Kidney epithelial cell (primary cell): ENCODE results near the gene NTM. TPM values are rescaled to one million over a fixed set of nuclear protein-coding genes. Genes with fewer than 3 reads are reported as not detected.

Source experiments
- DNase-seq: peaks from one replicate; pipeline ENCODE4 v3.0.0-alpha.2; 2010; ENCODE audit warnings: low read depth
- H3K27me3 ChIP-seq: 2 replicates; pipeline ENCODE4 v1.6.0; 2011; ENCODE audit warnings: low read length; ENCODE audit not compliant: control insufficient read depth, insufficient read depth
- H3K36me3 ChIP-seq: 2 replicates; pipeline ENCODE4 v1.5.1; 2011; ENCODE audit warnings: low read length; ENCODE audit not compliant: control insufficient read depth, insufficient read depth
- H3K4me3 ChIP-seq: 2 replicates; pipeline ENCODE4 v1.5.1; 2011; ENCODE audit warnings: low read depth, mild to moderate bottlenecking, control low read depth, low read length
- total RNA-seq: library from RNA; depleted of rRNA; stranded (reverse); fragments of >200 nt; gene quantifications from 2 replicates; pipeline ENCODE4 v1.2.3, GENCODE V29; 2015
- TF ChIP-seq, protein P1 (sequence below): IDR thresholded peaks from 2 replicates; pipeline ENCODE4 v1.5.1; 2011; ENCODE audit warnings: mild to moderate bottlenecking, moderate library complexity, low read length, control low read depth, inconsistent platforms; ENCODE audit not compliant: insufficient read depth, poor library complexity, severe bottlenecking

The NTM gene
- total RNA-seq, 1 donor from 2014 or later, result 111 TPM

DNA sequence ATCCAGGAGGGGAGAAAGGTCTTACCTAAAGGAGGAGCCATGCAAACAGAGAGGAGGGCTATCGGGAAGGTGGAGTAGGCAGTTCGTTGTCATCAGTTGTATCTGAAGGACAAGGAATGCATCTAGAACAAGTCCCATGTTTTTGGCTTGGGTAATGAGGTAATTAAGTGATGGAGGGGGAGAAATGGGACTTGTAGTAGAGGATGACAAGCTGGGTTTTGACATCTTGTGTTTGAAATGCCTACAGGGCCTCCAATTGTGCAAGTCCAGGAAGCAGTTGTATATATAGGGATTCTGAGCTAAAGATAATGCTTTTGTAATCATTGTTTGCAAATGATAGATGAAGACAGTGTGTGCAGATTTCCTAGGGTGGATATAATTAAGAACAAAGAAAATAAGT, 622.8 kb downstream of the NTM start:
- Histone ChIP-seq H3K36me3 (no peaks in the 10 kb centered on the region), H3K27me3 (no peaks in the 10 kb centered on the region), H3K4me3 (no peak overlapping the region)
- no peak for DNase-seq
- TF ChIP-seq, protein P1, sequence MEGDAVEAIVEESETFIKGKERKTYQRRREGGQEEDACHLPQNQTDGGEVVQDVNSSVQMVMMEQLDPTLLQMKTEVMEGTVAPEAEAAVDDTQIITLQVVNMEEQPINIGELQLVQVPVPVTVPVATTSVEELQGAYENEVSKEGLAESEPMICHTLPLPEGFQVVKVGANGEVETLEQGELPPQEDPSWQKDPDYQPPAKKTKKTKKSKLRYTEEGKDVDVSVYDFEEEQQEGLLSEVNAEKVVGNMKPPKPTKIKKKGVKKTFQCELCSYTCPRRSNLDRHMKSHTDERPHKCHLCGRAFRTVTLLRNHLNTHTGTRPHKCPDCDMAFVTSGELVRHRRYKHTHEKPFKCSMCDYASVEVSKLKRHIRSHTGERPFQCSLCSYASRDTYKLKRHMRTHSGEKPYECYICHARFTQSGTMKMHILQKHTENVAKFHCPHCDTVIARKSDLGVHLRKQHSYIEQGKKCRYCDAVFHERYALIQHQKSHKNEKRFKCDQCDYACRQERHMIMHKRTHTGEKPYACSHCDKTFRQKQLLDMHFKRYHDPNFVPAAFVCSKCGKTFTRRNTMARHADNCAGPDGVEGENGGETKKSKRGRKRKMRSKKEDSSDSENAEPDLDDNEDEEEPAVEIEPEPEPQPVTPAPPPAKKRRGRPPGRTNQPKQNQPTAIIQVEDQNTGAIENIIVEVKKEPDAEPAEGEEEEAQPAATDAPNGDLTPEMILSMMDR, result no peak

DNA sequence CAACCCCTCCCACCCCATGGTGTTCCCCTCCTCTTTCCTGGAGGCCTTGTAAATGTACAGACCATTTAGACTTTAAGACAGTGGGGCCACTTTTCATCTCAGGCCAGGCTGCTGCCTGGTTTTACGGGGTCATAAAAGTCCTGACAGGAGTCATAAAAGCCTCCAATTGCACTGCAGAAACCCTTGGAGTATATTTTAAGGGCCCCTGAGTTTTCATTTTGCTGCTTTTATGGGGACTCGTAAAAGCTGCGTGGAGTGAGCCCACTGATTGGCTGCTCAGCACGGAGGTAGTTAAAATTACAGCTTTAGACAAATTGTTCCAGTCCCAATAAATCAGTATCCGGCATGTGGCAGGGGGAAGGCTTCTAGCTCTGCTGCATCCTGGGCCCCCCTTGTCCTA, 627.6 kb downstream of the NTM start:
- DNase-seq, result no peak
- Histone ChIP-seq H3K27me3 (no peaks in the 10 kb centered on the region), H3K36me3 (no peaks in the 10 kb centered on the region), H3K4me3 (no peak overlapping the region)
- TF ChIP-seq, protein P1, result no peak

- no peak for DNase-seq
- TF ChIP-seq, protein P1, result no peak
- H3K4me3 ChIP-seq, result no peak overlapping the region
- no peaks in the 10 kb centered on the region for H3K27me3 ChIP-seq
- no peaks in the 10 kb centered on the region for H3K36me3 ChIP-seq
These were observed 628.7 kb downstream of the NTM start for GRCh38 chr11:131999084-131999483.

- TF ChIP-seq, protein P1, result no peak
- H3K4me3 ChIP-seq, result no peak overlapping the region
- DNase-seq, result no peak
- H3K27me3 ChIP-seq, result no peaks in the 10 kb centered on the region
- no peaks in the 10 kb centered on the region for H3K36me3 ChIP-seq
These were observed 629.5 kb downstream of the NTM start for GRCh38 chr11:131999955-132000354.

- DNase-seq, result no peak
- Histone ChIP-seq H3K36me3 (no peaks in the 10 kb centered on the region), H3K27me3 (no peaks in the 10 kb centered on the region), H3K4me3 (no peak overlapping the region)
- TF ChIP-seq, protein P1, result no peak
These were observed 635.5 kb downstream of the NTM start for GRCh38 chr11:132005887-132006286.

DNA sequence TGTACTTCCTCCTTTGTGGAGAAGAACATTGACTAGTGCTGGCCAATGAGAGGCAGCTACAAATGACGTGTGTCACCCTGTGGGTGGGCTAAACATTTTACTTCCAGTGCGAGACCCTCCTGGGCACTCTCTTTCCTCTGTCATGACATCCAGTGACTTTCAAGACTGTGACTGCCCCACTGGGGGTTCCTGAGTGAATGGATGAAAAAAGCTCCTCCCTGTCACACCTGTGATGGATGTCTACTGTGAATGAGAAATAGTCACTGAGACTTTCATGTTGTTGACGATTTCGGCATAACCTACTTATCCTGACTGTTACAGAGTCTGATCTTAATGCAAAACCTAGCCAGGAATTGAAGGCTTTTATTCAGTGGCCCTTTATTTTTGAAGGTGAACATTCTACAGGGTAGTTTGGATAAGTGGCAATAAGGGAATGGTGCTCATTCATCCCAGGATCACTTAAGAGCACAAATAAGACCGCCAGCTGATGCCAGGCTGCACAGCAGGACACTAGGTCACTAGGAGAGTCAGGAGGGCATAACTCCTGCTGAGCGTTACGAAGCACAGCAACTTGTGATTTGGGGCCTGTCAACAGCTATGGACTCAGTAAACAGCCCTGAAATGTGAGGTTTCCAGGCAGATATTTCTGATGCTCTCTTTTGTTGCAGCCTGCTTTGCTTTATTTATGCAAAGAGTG, 636.6 kb downstream of the NTM start:
- DNase-seq, result no peak
- Histone ChIP-seq H3K27me3 (no peaks in the 10 kb centered on the region), H3K36me3 (no peaks in the 10 kb centered on the region), H3K4me3 (no peak overlapping the region)
- TF ChIP-seq, protein P1, result no peak
